HG03439 (cell line): Measurements from ENCODE around the gene KIF6.
A peak's percentile ranks its signal among the peaks of the same experiment; 100 is the strongest.
"Not testable (repeated sequence)": the region's sequence is repeated elsewhere in the genome, so short reads cannot be mapped to it uniquely, and the experiment has no call there.

Experiments
- ATAC-seq: cut with Tn5 transposase; IDR thresholded peaks from one replicate; pipeline ENCODE4 v1.9.1; 2021; ENCODE audit warnings: mild to moderate bottlenecking, moderate library complexity; ENCODE audit not compliant: unreplicated experiment

KIF6 gene

GRCh38 chr6:39302669-39303424, 422.4 kb downstream of the KIF6 start:
- peak; percentile 90 for ATAC-seq

- no peak for ATAC-seq
Measured at GRCh38 chr6:39302011-39302410, 423.2 kb downstream of the KIF6 start.

DNA sequence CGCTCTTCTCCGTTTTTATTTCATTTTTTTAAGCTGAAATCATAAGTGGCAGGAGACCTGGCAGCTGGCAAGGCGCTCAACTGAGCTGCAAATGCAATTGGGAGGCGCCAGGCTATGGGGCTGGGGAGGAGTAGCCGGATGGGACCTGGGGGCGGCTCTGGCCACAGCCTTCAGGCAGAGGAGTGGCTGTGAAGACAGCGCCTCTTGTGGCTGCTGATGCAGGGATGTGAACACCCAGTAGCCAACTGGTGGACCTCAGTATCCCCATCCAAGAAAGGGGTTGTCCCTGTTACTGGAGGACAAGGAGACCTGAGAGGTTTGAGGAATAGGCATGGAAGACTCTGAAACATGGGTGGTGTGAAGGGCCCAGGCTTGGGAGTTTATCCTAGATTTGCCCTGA, 423.6 kb downstream of the KIF6 start:
- no peak for ATAC-seq

GRCh38 chr6:39300739-39301138, 424.5 kb downstream of the KIF6 start:
- no peak for ATAC-seq

DNA sequence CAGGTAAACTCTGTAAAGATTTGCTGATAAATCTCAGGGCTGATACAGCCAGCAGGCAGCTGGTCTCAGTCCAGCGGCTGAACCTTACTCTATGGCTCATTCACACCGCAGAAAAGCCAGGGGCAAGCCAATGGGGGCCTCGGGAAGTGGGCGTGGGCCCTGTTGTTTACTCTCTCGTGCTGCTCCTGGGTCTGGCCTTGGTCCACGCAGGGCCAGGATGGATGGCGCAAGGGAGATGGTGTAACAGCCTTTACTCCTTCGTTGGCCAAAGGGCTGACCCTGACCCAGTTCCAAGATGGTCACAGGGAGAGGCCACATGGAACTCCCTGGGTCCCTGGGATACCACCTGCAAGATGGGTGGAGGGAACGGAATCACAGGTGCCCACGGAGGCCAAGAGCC, 427.1 kb downstream of the KIF6 start:
- no peak for ATAC-seq

DNA sequence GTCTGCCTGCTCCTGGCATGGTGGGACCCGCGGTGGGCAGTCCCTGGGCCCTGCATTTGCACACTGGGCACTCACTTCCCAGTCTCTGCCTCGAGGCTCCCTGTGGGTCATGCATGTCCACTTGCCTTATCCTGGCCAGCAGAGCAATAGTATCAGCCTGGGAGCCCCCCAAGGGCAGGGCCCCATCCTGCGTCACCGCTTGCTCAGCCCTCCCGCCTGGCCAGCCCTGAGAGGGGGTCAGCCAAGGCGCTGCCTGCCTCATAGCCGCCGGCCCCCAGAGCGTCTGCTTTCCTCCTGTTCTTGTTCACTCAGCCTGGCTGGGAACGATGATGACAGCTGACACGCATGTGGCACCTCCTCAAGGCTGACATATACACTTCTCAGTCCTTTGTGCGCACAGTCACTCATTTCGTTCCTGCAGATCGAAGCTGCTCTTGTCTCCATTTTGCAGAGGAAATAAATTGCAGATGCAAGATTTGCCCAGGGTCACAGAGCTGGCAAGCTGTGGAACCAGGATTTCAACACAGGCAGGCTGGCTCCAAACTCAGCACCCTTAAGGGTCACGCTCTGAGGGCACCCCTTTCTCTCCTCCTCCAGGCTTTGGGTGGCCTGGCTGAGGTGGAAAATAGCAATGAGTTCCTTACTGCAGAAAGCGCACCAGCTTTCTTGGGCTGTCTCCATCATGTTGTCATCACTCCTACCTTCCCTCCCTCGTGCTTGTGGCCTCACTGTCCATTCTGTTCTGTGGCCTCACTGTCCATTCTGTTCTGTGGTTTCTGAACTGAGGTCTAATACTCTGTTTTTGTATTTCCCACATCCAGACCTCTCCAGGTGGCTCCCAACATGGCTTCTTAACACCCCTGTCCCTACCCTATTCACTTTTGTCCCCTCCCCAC, 428.2 kb downstream of the KIF6 start:
- ATAC-seq: no peak

DNA sequence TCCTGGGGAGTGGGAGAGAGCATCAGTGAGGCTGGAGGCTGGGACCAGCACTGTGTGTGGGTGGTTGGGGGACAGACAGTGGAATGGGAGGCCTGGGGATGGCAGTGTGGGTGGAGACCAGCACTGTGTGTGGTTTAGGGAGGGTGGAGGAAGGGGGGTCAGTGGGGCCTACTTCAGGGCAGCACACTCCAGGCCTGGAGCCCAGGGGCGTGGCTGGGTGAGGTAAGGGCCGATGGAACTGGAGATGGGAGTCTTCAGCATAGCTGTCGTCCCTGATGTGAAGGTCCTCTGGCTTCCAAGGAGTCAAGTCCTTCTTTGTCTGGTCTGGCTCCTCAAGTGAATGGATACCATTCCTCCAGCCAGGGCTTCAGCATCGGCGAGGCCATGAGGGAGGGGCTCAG, 429.6 kb downstream of the KIF6 start:
- no peak for ATAC-seq

DNA sequence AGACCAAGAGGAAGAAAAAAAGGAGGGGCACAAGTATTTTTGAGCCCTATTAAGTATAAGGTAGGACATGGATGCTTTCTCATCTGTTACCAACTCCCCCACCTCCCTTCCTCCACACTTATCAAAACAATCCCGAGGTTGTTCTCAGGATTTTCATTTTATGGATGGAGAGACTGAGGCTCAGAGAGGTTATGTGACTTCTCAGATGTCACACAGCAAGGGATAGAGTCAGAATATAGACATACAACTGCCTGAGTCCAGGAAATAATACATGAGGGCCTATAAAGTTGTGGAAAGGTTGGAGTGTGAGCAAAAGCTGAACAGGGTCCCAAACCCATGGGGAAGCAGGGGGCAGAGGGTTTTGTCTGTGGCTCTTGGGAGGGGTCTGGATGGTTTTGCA, 430.3 kb downstream of the KIF6 start:
- ATAC-seq: no peak

DNA sequence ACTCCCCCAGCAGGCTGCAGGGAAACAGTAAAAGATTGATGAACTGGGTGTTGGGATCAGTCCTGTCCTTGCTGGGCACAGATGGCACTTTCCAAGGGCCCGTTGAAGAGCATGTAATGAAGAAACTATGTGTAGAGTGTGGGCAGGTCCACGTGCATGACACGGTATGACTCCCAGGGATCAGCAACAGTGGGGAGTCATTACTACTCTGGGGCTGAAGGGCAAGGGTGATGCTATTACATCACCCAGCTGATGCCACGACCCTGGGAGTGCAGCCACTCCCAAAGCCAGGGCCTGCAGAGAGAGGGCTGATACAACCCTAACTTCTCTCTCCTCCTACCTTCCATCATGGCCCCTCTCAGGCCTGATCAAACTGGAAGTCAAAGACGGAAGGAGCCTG, 431.1 kb downstream of the KIF6 start:
- ATAC-seq: no peak

DNA sequence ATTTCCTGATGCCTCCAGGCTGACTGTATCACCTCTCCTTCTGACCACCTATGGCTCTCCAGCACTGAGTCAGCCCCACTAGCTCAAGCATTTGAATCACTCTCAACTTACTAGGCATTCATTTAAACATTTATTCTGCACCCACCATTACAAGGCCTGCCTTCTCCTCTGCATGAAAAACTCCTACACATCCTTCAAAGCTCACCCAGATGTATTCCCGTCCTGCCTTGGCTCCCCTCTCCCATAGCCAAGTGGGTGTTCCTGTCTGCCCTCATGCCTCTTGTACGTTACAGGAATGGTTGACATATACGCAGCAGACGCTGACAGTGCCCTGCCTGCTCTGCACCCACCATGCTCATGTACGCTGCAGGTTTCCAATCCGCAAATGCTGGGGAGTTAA, 432.6 kb downstream of the KIF6 start:
- no peak for ATAC-seq

DNA sequence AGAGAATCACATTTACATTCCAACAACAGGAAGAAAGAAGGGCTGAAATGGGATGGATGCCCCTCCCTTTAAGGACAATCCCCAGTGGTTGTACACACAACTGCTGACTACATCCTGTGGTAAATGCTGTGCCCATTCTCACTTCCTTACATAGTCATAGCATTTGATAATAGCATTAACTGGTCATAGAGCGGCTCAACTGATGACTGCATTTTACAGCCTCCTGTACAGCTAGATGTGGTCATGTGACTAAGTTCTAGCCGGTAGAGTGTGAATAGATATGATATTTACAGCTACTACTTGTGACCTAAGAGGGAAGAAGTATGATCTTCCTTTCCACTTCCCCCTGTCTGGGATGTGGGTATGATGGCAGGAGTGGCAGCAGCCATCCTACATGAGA, 435.7 kb downstream of the KIF6 start:
- ATAC-seq: no peak

DNA sequence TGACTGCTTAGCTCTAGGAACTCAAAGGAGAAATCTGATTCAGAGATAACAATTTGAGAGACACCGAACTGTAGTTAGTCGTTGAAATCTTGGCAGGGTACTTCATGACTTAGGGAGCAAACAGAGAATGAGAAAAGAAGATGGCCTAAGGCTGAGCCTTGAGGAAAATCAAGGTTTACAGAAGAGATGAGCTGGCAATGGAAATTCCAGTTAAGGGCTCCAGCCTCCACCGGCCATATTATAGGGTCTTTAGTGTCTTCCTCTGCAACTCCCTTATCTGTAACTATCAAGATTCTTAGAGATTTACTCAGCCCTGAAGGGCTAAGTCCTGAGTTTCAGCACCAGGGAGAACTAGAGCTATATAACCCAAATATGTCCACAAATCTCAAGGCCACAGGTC, 437.6 kb downstream of the KIF6 start:
- no peak for ATAC-seq

DNA sequence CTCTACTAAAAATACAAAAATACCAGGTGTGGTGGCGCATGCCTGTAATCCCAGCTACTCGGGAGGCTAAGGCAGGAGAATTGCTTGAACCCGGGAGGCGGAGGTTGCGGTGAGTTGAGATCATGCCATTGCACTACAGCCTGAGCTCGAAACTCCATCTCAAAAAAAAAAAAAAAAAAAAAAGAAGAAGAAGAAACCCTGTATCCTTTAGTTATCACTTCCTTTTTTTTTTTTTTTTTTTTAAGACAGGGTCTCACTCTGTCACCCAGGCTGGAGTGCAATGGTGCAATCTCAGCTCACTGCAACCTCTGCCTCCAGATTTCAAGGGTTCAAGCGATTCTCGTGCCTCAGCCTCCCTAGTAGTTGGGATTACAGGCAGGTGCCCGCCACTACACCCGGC, 438.6 kb downstream of the KIF6 start:
- ATAC-seq: not testable (repeated sequence)

DNA sequence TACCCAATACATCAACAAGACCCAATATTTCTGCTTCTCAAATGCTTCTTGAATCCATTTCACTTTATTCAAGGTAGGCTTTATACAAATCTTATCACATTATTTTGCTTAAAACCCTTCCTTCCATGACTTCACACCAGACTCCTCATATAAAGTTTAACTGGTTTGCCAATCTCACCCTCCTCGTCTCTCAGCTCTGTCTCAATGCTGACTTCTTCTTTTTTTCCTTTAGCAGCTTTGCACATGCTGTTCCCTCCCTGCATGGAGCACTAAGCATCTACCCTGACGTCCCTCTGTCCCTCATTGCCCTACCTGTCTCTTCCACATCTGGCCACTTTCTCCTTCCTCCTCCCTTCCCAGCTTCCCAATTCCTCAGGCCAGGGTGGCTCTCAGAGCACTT, 442.4 kb downstream of the KIF6 start:
- ATAC-seq: no peak

- ATAC-seq: no peak
Measured at GRCh38 chr6:39281312-39281980, 443.8 kb downstream of the KIF6 start.

DNA sequence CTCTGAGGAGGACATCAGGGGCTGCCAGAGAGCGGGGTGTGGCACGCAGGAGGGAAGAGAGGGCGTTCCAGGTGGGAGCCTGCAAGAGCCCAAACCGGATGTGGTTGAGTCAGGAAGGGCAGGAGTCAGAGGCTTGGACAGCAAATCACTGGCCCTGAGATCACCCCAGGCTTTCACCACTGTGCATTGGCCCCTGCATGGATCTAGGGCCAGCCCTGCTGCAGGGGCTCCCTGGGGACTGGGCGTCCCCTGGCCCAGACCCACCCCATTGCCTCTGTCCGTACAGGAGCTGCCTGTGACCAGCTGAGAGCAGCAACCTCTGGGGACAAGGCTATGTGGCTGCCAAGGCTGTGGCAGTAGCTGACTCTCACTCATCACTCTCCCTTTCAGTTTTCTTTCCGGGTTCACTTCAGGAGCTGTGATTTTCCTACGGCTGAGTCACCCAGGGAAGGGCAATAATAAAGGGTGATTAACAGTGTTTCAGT, 444.9 kb downstream of the KIF6 start:
- ATAC-seq: no peak
